ENCODE data around the gene AEBP1.
"Not testable (repeated sequence)": the region's sequence is repeated elsewhere in the genome, so short reads cannot be mapped to it uniquely, and the experiment has no call there.

Gene AEBP1

DNA sequence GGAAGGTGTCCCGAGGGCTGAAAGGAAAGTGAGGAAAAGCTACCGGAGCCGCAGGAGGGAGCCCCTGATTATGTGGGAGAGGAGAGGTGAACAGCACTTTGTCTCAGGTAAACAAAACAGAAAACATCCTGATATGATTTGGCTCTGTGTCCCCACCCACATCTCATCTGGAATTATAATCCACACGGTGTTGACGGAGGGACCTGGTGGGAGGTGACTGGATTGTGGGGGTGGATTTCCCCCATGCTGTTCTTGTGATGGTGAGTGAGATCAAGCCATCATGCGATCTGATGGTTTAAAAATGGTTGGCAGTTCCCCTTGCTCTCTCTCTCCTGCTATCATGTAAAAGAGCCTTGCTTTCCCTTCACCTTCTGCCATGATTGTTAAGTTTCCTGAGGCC is 16.2 kb downstream of the AEBP1 start:
- H3K36me3 ChIP-seq (ENCODE audit: control insufficient read depth in 2 of 2, insufficient read depth in 2 of 2, low read length in 2 of 2): peaks cover 6 to 21% of the 10 kb centered on the region in 2 donors
- no peaks in the 10 kb centered on the region for H3K9me3 ChIP-seq (ENCODE audit: control insufficient read depth in 2 of 2, low read length in 2 of 2)
- H3K9ac ChIP-seq (ENCODE audit: low read depth in 1 of 2, low read length in 2 of 2): no peak overlapping the region
- no peak overlapping the region for H3K27ac ChIP-seq (ENCODE audit: low read depth in 2 of 2, low read length in 2 of 2)
- H3K4me3 ChIP-seq (ENCODE audit: low read length in 2 of 2): no peak overlapping the region
- H3K4me1 ChIP-seq (ENCODE audit: control insufficient read depth in 2 of 2, insufficient read depth in 2 of 2, low read length in 2 of 2): peaks cover 4 to 8% of the 10 kb centered on the region in 2 donors
- no peaks in the 10 kb centered on the region for H3K27me3 ChIP-seq (ENCODE audit: control insufficient read depth in 2 of 2, insufficient read depth in 2 of 2, low read length in 2 of 2)

DNA sequence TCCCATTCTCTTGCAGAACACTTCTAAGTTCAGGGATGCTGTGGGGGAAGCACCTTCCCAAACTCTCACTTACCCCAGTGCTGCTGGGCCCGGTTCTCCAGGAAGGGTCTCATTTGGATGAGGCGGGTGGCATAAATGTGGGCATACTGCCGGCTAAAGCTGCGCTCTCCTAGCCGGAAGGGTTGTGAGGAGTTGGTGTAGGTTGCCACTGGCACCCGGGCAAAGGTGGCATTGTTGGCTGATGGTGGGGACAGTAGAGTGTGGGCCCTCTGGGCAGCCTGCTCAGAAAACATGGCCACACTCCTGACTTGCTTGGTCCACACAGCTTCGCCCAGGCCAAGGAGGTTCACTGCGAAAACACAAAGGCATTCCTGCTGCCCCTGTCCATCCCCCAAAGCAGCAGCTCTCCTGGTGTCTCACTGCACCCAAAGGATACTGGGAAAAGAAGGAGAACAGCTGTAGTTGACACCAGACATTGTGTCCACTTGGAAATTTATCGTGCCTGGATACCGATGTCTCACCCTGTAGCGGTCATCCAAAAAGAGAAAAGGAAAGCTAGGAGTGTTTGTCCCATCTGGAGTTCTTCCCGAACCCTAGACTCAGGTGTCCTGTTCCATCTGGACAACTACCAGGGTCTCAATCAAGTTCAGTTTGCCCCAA is 17.7 kb downstream of the AEBP1 start:
- H3K36me3 ChIP-seq (ENCODE audit: control insufficient read depth in 2 of 2, insufficient read depth in 2 of 2, low read length in 2 of 2): peaks cover 5 to 15% of the 10 kb centered on the region in 2 donors
- H3K27ac ChIP-seq (ENCODE audit: low read depth in 2 of 2, low read length in 2 of 2): no peak overlapping the region
- no peak overlapping the region for H3K9ac ChIP-seq (ENCODE audit: low read depth in 1 of 2, low read length in 2 of 2)
- no peaks in the 10 kb centered on the region for H3K27me3 ChIP-seq (ENCODE audit: control insufficient read depth in 2 of 2, insufficient read depth in 2 of 2, low read length in 2 of 2)
- H3K4me3 ChIP-seq (ENCODE audit: low read length in 2 of 2): no peak overlapping the region
- H3K9me3 ChIP-seq (ENCODE audit: control insufficient read depth in 2 of 2, low read length in 2 of 2): no peaks in the 10 kb centered on the region
- H3K4me1 ChIP-seq (ENCODE audit: control insufficient read depth in 2 of 2, insufficient read depth in 2 of 2, low read length in 2 of 2): peaks cover 4 to 8% of the 10 kb centered on the region in 2 donors

DNA sequence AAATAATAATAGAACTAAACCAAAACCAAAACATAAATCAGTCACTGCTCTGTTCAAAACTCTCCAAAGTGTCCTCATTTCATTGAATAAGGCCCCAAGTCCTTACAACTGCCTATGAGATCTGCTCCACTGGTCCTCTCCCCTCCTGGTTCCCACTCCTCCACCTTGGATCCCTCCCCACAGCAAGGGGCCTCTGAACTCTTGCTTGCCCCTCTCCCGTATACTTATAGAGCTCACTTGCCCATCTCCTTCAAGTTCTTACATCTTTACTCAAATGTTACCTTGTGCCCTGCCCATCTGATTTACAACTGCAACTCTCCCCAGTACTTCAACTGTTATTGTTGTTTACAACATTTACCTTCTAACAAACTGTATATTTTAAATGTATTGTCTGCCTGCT is 18.4 kb downstream of the AEBP1 start:
- no peaks in the 10 kb centered on the region for H3K9me3 ChIP-seq (ENCODE audit: control insufficient read depth in 2 of 2, low read length in 2 of 2)
- peak overlapping the region; percentile 43 to 80 for H3K9ac ChIP-seq (ENCODE audit: low read depth in 1 of 2, low read length in 2 of 2)
- H3K27ac ChIP-seq (ENCODE audit: low read depth in 2 of 2, low read length in 2 of 2): no peak overlapping the region
- peaks cover 4 to 8% of the 10 kb centered on the region in 2 donors for H3K4me1 ChIP-seq (ENCODE audit: control insufficient read depth in 2 of 2, insufficient read depth in 2 of 2, low read length in 2 of 2)
- H3K27me3 ChIP-seq (ENCODE audit: control insufficient read depth in 2 of 2, insufficient read depth in 2 of 2, low read length in 2 of 2): no peaks in the 10 kb centered on the region
- H3K36me3 ChIP-seq (ENCODE audit: control insufficient read depth in 2 of 2, insufficient read depth in 2 of 2, low read length in 2 of 2): peaks cover 5 to 12% of the 10 kb centered on the region in 2 donors
- H3K4me3 ChIP-seq (ENCODE audit: low read length in 2 of 2): peak overlapping the region; percentile 81 to 92

DNA sequence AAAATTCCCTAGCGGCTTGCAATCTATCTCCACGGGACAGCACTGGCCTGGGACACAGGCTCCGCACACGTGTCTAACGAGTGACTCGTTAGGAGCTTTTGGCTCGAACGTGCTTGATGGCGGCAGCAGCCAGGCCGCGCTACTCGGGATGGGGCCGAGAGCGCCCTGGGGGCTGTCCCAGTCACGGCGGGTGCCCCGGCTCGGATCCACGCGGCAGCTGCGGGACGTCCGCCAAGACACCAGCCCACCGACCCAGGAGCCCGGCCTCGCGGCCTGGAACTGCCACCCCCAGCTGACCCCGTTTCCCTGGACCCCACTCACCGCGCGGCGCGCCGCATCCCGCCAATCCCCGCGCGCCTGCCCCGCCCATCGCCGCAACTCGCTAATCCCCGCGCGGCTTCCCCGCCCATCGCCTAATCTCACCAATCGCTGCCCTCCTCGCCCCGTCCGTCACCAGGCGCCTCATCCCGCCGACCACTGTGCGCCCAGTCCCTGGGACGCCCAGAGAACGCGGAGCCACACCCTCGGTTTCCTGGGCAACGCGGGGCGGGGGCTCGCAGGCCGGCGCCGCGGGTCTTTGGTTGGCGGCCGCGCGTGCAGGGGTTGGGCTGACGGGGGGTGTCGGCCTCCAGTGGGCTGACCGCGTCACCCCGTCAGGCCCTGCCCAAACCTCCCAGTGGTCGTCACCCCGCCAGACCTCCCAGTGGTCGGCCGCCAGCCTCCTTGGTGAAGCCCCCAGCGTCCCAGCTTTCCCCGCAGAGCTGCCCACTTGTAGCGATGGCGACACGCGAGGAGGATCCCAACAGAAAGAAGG is 19.3 kb downstream of the AEBP1 start, which contains the start of gene POLD2:
Gene POLD2, minus strand, starts transcription at position 359 of the 814 bp plus-strand sequence. CDS start 1,495 bp downstream, outside the sequence.
- no peaks in the 10 kb centered on the region for H3K27me3 ChIP-seq (ENCODE audit: control insufficient read depth in 2 of 2, insufficient read depth in 2 of 2, low read length in 2 of 2)
- H3K27ac ChIP-seq (ENCODE audit: low read depth in 2 of 2, low read length in 2 of 2): peak within 1 kb of the TSS; percentile 74 to 78
- H3K9me3 ChIP-seq (ENCODE audit: control insufficient read depth in 2 of 2, low read length in 2 of 2): no peaks in the 10 kb centered on the region
- H3K4me3 ChIP-seq (ENCODE audit: low read length in 2 of 2): peak within 1 kb of the TSS; percentile 81 to 92
- H3K36me3 ChIP-seq (ENCODE audit: control insufficient read depth in 2 of 2, insufficient read depth in 2 of 2, low read length in 2 of 2): peaks cover 5 to 7% of the 10 kb centered on the region in 2 donors
- peak within 1 kb of the TSS; percentile 76 to 80 for H3K9ac ChIP-seq (ENCODE audit: low read depth in 1 of 2, low read length in 2 of 2)
- H3K4me1 ChIP-seq (ENCODE audit: control insufficient read depth in 2 of 2, insufficient read depth in 2 of 2, low read length in 2 of 2): peaks cover 4 to 8% of the 10 kb centered on the region in 2 donors

DNA sequence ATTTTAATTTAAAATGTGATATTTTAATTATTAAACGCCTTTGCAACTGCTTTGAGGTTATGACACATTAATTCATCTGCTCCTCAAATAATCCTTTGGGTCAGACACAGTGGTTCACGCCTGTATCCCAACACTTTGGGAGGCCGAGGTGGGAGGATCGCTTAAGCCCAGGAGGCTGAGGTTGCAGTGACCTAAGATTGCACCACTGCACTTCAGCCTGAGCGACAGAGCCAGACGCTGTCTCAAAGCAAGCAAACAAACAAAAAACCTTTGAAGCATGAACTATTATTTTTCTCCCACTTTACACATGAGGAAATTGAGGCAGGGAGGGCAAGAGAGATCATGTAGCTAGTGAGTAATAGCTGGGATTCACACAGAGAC is 20.7 kb downstream of the AEBP1 start:
- H3K27ac ChIP-seq (ENCODE audit: low read depth in 2 of 2, low read length in 2 of 2): no peak overlapping the region
- no peaks in the 10 kb centered on the region for H3K27me3 ChIP-seq (ENCODE audit: control insufficient read depth in 2 of 2, insufficient read depth in 2 of 2, low read length in 2 of 2)
- no peaks in the 10 kb centered on the region for H3K9me3 ChIP-seq (ENCODE audit: control insufficient read depth in 2 of 2, low read length in 2 of 2)
- H3K4me3 ChIP-seq (ENCODE audit: low read length in 2 of 2): no peak overlapping the region
- peaks cover 3 to 7% of the 10 kb centered on the region in 2 donors for H3K36me3 ChIP-seq (ENCODE audit: control insufficient read depth in 2 of 2, insufficient read depth in 2 of 2, low read length in 2 of 2)
- H3K9ac ChIP-seq (ENCODE audit: low read depth in 1 of 2, low read length in 2 of 2): no peak overlapping the region
- H3K4me1 ChIP-seq (ENCODE audit: control insufficient read depth in 2 of 2, insufficient read depth in 2 of 2, low read length in 2 of 2): peaks cover 4 to 8% of the 10 kb centered on the region in 2 donors

DNA sequence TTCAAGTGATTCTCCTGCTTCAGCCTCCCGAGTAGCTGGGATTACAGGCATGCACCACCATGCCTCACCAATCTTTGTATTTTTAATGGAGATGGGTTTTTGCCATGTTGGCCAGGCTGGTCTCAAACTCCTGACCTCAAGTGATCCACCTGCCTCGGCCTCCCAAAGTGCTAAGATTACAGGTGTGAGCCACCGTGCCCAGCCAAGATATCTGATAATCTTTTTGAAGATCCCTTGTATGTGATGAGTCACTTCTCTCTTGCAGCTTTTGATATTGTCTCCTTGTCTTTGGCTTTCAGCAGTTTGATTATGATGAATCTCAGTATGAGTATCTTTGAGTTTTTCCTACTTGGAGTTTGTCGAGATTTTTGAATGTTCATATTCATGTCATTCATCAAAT is 22.4 kb downstream of the AEBP1 start:
- H3K27ac ChIP-seq (ENCODE audit: low read depth in 2 of 2, low read length in 2 of 2); H3K4me3 ChIP-seq (ENCODE audit: low read length in 2 of 2); H3K9me3 ChIP-seq (ENCODE audit: control insufficient read depth in 2 of 2, low read length in 2 of 2); H3K36me3 ChIP-seq (ENCODE audit: control insufficient read depth in 2 of 2, insufficient read depth in 2 of 2, low read length in 2 of 2); H3K4me1 ChIP-seq (ENCODE audit: control insufficient read depth in 2 of 2, insufficient read depth in 2 of 2, low read length in 2 of 2); H3K27me3 ChIP-seq (ENCODE audit: control insufficient read depth in 2 of 2, insufficient read depth in 2 of 2, low read length in 2 of 2); H3K9ac ChIP-seq (ENCODE audit: low read depth in 1 of 2, low read length in 2 of 2): not testable (repeated sequence)

DNA sequence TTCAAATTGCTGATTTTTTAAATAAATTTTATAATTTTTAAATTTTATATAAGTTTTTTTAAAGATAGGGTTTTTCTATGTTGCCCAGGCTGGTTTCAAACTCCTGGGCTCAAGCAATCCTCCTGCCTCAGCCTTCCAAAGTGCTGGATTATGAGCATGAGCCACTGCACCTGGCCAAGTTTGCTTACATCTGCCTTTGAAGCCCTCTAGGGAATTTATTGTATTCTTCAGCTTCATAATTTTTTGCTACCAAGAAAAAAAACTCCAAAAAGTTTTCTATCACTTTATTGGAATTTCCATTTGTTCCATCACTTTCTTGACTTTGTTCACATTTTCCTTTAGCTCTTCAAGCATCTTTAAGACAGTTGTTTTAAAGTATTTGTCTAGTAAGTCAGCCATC is 23.0 kb downstream of the AEBP1 start:
- Histone ChIP-seq H3K27me3 (ENCODE audit: control insufficient read depth in 2 of 2, insufficient read depth in 2 of 2, low read length in 2 of 2) (no peaks in the 10 kb centered on the region), H3K9ac (ENCODE audit: low read depth in 1 of 2, low read length in 2 of 2) (no peak overlapping the region), H3K9me3 (ENCODE audit: control insufficient read depth in 2 of 2, low read length in 2 of 2) (no peaks in the 10 kb centered on the region), H3K36me3 (ENCODE audit: control insufficient read depth in 2 of 2, insufficient read depth in 2 of 2, low read length in 2 of 2) (no peaks in the 10 kb centered on the region), H3K27ac (ENCODE audit: low read depth in 2 of 2, low read length in 2 of 2) (no peak overlapping the region), H3K4me1 (ENCODE audit: control insufficient read depth in 2 of 2, insufficient read depth in 2 of 2, low read length in 2 of 2) (peaks cover 4 to 8% of the 10 kb centered on the region in 2 donors), H3K4me3 (ENCODE audit: low read length in 2 of 2) (no peak overlapping the region)

DNA sequence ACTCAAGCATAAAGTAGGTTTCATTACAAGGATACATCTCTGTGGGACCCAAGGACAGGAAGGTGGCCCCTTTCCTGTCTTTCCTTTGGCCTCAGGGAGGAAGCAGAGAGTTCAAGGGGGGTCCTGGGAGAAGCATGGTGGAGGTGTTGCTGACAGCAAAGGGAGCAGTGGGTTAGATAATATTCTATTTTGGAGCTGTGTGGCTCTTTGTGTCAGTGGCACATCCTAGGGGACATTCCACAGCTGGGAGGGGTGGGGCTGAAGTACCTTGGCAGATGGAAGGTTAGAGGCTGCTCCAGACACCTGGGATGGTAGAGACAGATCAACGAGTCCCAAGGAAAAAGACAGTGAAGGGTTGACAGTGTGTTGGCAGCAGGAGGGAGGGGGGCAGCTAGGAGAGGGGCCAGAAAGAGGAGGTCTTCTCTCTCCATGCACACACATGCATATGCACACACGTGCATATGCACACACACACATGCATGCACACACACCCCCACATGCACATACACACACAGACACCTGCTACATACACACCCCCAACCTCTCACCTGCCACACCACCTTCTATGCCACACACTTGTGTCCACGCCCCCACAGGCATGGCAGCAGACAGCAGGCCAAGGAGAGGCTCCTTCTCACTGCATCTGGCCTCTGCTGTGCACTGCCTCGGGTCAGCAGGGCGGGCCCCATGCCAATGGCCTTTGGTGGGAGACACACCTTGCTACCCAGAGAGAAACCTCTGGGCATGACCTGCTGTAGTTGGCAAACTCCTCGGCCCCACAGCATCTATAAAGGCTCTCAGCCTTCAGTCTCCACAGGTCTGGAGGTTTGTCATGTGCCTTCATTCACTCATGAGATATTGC is 24.8 kb downstream of the AEBP1 start:
- Histone ChIP-seq H3K36me3 (ENCODE audit: control insufficient read depth in 2 of 2, insufficient read depth in 2 of 2, low read length in 2 of 2) (no peaks in the 10 kb centered on the region), H3K27ac (ENCODE audit: low read depth in 2 of 2, low read length in 2 of 2) (no peak overlapping the region), H3K9me3 (ENCODE audit: control insufficient read depth in 2 of 2, low read length in 2 of 2) (no peaks in the 10 kb centered on the region), H3K9ac (ENCODE audit: low read depth in 1 of 2, low read length in 2 of 2) (no peak overlapping the region), H3K4me3 (ENCODE audit: low read length in 2 of 2) (no peak overlapping the region), H3K4me1 (ENCODE audit: control insufficient read depth in 2 of 2, insufficient read depth in 2 of 2, low read length in 2 of 2) (peaks cover 0 to 1% of the 10 kb centered on the region in 2 donors), H3K27me3 (ENCODE audit: control insufficient read depth in 2 of 2, insufficient read depth in 2 of 2, low read length in 2 of 2) (no peaks in the 10 kb centered on the region)

DNA sequence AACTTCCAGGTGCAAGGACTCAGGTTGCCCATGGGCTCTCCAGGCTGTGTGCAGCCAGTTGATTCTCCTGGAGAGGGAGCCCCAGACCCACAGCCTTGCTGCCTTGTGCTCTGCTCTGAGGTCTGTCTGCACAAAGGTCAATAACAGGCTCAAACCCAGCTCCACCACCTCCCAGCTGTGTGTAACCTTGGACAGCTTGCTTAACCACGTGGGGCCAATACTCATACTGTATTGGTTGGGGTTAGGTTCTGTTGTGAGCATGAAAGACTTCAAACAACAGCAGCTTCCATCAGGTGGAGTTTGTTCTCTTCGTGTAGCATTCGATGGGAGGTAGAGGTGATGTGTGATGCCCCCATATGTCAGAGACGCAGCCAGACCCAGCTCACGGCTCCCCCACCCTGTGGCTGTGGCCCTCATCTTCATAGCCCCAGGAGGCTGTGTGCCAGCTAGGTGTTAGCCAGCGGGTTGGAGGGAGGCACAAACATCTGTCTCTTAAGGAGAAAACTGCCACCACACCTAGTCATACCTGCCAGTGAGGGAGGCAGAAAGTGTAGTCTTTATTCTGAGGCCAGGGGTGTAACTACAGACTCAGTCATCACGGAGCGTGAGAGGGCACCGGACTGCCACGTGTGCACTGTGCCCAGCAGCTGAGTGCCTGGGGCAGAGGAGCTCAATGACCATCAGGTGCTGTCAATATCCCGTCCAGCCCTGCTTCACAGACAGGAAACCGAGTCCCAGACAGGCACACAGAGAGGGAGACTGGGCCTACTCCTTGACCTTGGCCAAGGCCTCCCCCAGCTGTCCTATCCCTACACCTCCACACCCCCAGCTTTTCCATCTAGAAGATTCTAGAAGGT is 27.3 kb downstream of the AEBP1 start:
- H3K9me3 ChIP-seq (ENCODE audit: control insufficient read depth in 2 of 2, low read length in 2 of 2): no peaks in the 10 kb centered on the region
- no peaks in the 10 kb centered on the region for H3K4me1 ChIP-seq (ENCODE audit: control insufficient read depth in 2 of 2, insufficient read depth in 2 of 2, low read length in 2 of 2)
- H3K27me3 ChIP-seq (ENCODE audit: control insufficient read depth in 2 of 2, insufficient read depth in 2 of 2, low read length in 2 of 2): no peaks in the 10 kb centered on the region
- no peak overlapping the region for H3K4me3 ChIP-seq (ENCODE audit: low read length in 2 of 2)
- H3K27ac ChIP-seq (ENCODE audit: low read depth in 2 of 2, low read length in 2 of 2): no peak overlapping the region
- H3K9ac ChIP-seq (ENCODE audit: low read depth in 1 of 2, low read length in 2 of 2): no peak overlapping the region
- H3K36me3 ChIP-seq (ENCODE audit: control insufficient read depth in 2 of 2, insufficient read depth in 2 of 2, low read length in 2 of 2): no peaks in the 10 kb centered on the region

Data from mucosa of rectum (tissue), 2 donors.